ENCODE measurements around the gene UQCR11.
A peak's percentile ranks its signal among the peaks of the same experiment; 100 is the strongest.

UQCR11 gene

GRCh38 chr19:1613808-1614570 is 8.7 kb upstream of the UQCR11 start:
- DNase-seq = no peak

GRCh38 chr19:1613146-1613545 is 7.9 kb upstream of the UQCR11 start:
- DNase-seq = no peak

- DNase-seq = no peak
Observed at GRCh38 chr19:1612114-1613086, 7.1 kb upstream of the UQCR11 start.

GRCh38 chr19:1611353-1611752 is 6.1 kb upstream of the UQCR11 start:
- no peak for DNase-seq

- DNase-seq = no peak
Observed at GRCh38 chr19:1610579-1610978, 5.3 kb upstream of the UQCR11 start.

- no peak for DNase-seq
Observed at GRCh38 chr19:1609680-1610474, 4.6 kb upstream of the UQCR11 start.

- DNase-seq = no peak
Observed at GRCh38 chr19:1609103-1609396, 3.8 kb upstream of the UQCR11 start.

- peak; percentile 42 for DNase-seq
Observed at GRCh38 chr19:1608359-1609102, 3.3 kb upstream of the UQCR11 start.

- DNase-seq = no peak
Observed at GRCh38 chr19:1606138-1606651, 933 bp upstream of the UQCR11 start.

GRCh38 chr19:1602091-1602707 is 3.1 kb downstream of the UQCR11 start:
- peak; percentile 89 for DNase-seq

- no peak for DNase-seq
Observed at GRCh38 chr19:1601613-1602064, 3.6 kb downstream of the UQCR11 start.

GRCh38 chr19:1599460-1599846 is 5.8 kb downstream of the UQCR11 start:
- no peak for DNase-seq

GRCh38 chr19:1598777-1599459 is 6.3 kb downstream of the UQCR11 start:
- DNase-seq = no peak

- no peak for DNase-seq
Observed at GRCh38 chr19:1593501-1593772, 11.8 kb downstream of the UQCR11 start.

GRCh38 chr19:1592755-1593500 is 12.3 kb downstream of the UQCR11 start, which contains the start of gene MBD3:
Gene MBD3, minus strand, starts transcription at chr19:1592865. Its CDS starts 234 bp downstream, at chr19:1592631.
- peak; percentile 87 for DNase-seq

- peak; percentile 66 for DNase-seq
Observed at GRCh38 chr19:1592024-1592754, 13.1 kb downstream of the UQCR11 start.

- peak; percentile 77 for DNase-seq
Observed at GRCh38 chr19:1591421-1592023, 13.7 kb downstream of the UQCR11 start.

GRCh38 chr19:1590641-1591397 is 14.4 kb downstream of the UQCR11 start:
- peak; percentile 29 for DNase-seq

- no peak for DNase-seq
Observed at GRCh38 chr19:1587872-1588271, 17.4 kb downstream of the UQCR11 start.

Measured in NCI-H2171 treated with DMSO at 0.1 percent for 48 hours (cell line).